Sigmoid colon (tissue), 7 donors: ENCODE data around the gene MRPS5. TPM values are rescaled to one million over a fixed set of nuclear protein-coding genes. Genes with fewer than 3 reads are reported as not detected.

Experiments
- DNase-seq: peaks from one replicate; pipeline ENCODE4 v3.0.0-alpha.2; 2019
- H3K27ac ChIP-seq, 4 donors: fragments of 200-600 bp; sonication (generic); one replicate each; pipeline ENCODE4 v1.5.1; 2016 to 2019; ENCODE audit warnings: mild to moderate bottlenecking in 1 of 4
- H3K27me3 ChIP-seq, 3 donors: fragments of 200-600 bp; sonication (generic); one replicate each; pipeline ENCODE4 v1.5.1; 2019; ENCODE audit warnings: mild to moderate bottlenecking in 1 of 3
- H3K36me3 ChIP-seq, 4 donors: fragments of 200-600 bp; sonication (generic); one replicate each; pipeline ENCODE4 v1.5.1; 2016 to 2019
- H3K4me1 ChIP-seq, 4 donors: fragments of 200-600 bp; sonication (generic); one replicate each; pipeline ENCODE4 v1.5.1; 2017 to 2019
- H3K4me3 ChIP-seq, 4 donors: fragments of 200-600 bp; sonication (generic); one replicate each; pipeline ENCODE4 v1.5.1; 2017 to 2019; ENCODE audit warnings: mild to moderate bottlenecking in 2 of 4, moderate library complexity in 1 of 4
- H3K9me3 ChIP-seq, 4 donors: fragments of 200-600 bp in 3 of 4; sonication (generic) in 3 of 4; one replicate each; pipeline versions ENCODE4 v1.5.1 to v1.6.1; 2013 to 2019
- EP300 ChIP-seq, 4 donors: sonication (generic); formaldehyde crosslinking; IDR thresholded peaks; one replicate each; pipeline ENCODE4 v1.6.1; 2017; ENCODE audit warnings: antibody characterized with exemption in 4 of 4
- POLR2A ChIP-seq, 2 donors: fragments of 450-650 bp; IDR thresholded peaks; one replicate each; pipeline ENCODE4 v1.6.1; 2016; ENCODE audit warnings: antibody characterized with exemption in 2 of 2, mild to moderate bottlenecking in 2 of 2, moderate library complexity in 2 of 2
- POLR2AphosphoS5 ChIP-seq, 4 donors: sonication (generic); formaldehyde crosslinking; IDR thresholded peaks; one replicate each; pipeline ENCODE4 v1.6.1; 2017; ENCODE audit warnings: antibody characterized with exemption in 4 of 4
- WGBS, 2 donors: extraction: QIAGEN DNeasy Blood & Tissue Kit; methylation state at CpG; one replicate each; pipeline ENCODE4 v1.1.7; 2013; 5-methylcytosine and 5-hydroxymethylcytosine counted together
- intact Hi-C: fragments of 100-400 bp; cut with DNase I; formaldehyde crosslinking; loops from one replicate; pipeline ENCODE4 v1.15.1; 2023
- polyA plus RNA-seq, 3 donors: library from polyadenylated mRNA; stranded (reverse); fragments of 200-250 nt; gene quantifications; one replicate each; pipeline ENCODE4 v1.2.3, GENCODE V29; 2013
- total RNA-seq, 4 donors: library from RNA; depleted of rRNA; stranded (reverse); fragments of >200 nt; gene quantifications; one replicate each; pipeline ENCODE4 v1.1.0, GENCODE V29; 2016
- TF ChIP-seq, protein P1 (sequence below), 4 experiments: fragments of 450-650 bp in 3 of 4; fragments of 200-600 bp in 1 of 4; IDR thresholded peaks; one replicate each; pipeline ENCODE4 v1.5.1; 2016 to 2019; ENCODE audit warnings: antibody characterized with exemption in 4 of 4, mild to moderate bottlenecking in 3 of 4, moderate library complexity in 2 of 4
- donor health status: healthy with polysubstance abuse.
- donor health status: Bipolar disorder and iron deficiency.
- donor health status: healthy.

The MRPS5 gene
- total and polyA plus RNA-seq, 7 donors, result 43.5 to 78.3 (median 55.9) TPM

DNA sequence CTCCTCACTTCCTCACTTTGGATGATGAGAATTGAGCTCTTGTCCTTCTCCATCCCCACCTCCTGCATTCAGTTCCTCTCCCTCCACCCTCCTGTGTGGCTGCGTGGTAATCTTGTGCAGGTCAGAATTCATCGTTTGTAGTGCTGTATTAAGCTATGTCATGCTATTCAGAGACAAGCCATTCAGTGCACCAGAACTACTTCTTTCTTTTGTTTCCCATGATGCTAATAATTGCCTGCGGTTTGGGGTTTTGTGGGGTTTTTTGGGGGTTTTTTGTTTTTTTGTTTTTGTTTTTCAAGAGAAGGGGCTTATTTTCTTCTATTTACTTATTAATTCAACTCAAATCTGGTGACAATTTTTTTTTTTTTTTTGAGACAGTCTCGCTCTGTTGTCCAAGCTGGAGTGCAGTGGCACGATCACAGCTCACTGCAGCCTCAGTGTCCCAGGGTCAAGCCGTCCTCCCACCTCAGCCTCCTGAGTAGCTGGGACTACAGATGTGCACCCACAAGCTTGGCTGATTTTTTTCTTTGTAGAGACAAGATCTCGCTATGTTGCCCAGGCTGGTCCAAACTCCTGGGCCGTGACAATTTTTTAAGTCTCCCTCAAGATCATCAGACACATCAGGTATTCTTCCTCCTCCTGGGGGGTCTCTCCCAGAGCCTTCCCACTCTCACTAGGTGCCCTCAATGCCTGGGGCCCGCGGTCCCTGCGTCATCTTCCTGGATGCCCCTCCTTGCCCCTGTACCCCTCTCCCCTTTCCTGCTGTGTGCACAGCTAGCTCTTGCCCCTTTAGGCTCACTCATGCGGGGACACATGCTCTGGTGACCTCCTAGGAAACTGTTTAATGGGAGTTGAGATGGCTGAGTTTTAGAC lies 58.3 kb downstream of the MRPS5 start:
- Histone ChIP-seq H3K36me3 (no peaks in the 10 kb centered on the region), H3K27me3 (no peaks in the 10 kb centered on the region), H3K27ac (no peak overlapping the region), H3K9me3 (no peaks in the 10 kb centered on the region), H3K4me3 (no peak overlapping the region), H3K4me1 (no peaks in the 10 kb centered on the region)
- TF ChIP-seq POLR2AphosphoS5 (IDR thresholded peaks at IDR 0.05), result no peak
- no peak for TF ChIP-seq EP300 (IDR thresholded peaks at IDR 0.05)
- DNase-seq, result peak; percentile 40
- intact Hi-C loops, result no loop called here
- WGBS, 2 donors, result 77 to 78% methylated on average over 12 of the region's 12 CpGs

GRCh38 chr2:95062242-95063085 lies 59.1 kb downstream of the MRPS5 start:
- Histone ChIP-seq H3K36me3 (no peaks in the 10 kb centered on the region), H3K4me1 (no peaks in the 10 kb centered on the region), H3K9me3 (no peaks in the 10 kb centered on the region), H3K27me3 (no peaks in the 10 kb centered on the region), H3K4me3 (no peak overlapping the region), H3K27ac (no peak overlapping the region)
- WGBS, 2 donors, result 58 to 70% methylated on average over 11 of the region's 11 CpGs
- TF ChIP-seq POLR2AphosphoS5 (IDR thresholded peaks at IDR 0.05), result no peak
- TF ChIP-seq POLR2A (IDR thresholded peaks at IDR 0.05), result no peak
- no peak for TF ChIP-seq EP300 (IDR thresholded peaks at IDR 0.05)
- TF ChIP-seq, protein P1, sequence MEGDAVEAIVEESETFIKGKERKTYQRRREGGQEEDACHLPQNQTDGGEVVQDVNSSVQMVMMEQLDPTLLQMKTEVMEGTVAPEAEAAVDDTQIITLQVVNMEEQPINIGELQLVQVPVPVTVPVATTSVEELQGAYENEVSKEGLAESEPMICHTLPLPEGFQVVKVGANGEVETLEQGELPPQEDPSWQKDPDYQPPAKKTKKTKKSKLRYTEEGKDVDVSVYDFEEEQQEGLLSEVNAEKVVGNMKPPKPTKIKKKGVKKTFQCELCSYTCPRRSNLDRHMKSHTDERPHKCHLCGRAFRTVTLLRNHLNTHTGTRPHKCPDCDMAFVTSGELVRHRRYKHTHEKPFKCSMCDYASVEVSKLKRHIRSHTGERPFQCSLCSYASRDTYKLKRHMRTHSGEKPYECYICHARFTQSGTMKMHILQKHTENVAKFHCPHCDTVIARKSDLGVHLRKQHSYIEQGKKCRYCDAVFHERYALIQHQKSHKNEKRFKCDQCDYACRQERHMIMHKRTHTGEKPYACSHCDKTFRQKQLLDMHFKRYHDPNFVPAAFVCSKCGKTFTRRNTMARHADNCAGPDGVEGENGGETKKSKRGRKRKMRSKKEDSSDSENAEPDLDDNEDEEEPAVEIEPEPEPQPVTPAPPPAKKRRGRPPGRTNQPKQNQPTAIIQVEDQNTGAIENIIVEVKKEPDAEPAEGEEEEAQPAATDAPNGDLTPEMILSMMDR (IDR thresholded peaks at IDR 0.05), result no peak
- peak; percentile 18 for DNase-seq
- intact Hi-C loops, result no loop called here

GRCh38 chr2:95061601-95062183 lies 59.9 kb downstream of the MRPS5 start:
- no peaks in the 10 kb centered on the region for H3K9me3 ChIP-seq
- peak; percentile 21 for DNase-seq
- intact Hi-C loops, result no loop called here
- H3K4me1 ChIP-seq, result no peaks in the 10 kb centered on the region
- H3K4me3 ChIP-seq, result no peak overlapping the region
- TF ChIP-seq EP300 (IDR thresholded peaks at IDR 0.05), result no peak
- TF ChIP-seq, protein P1 (IDR thresholded peaks at IDR 0.05), result no peak
- no peak for TF ChIP-seq POLR2A (IDR thresholded peaks at IDR 0.05)
- no peak for TF ChIP-seq POLR2AphosphoS5 (IDR thresholded peaks at IDR 0.05)
- H3K27me3 ChIP-seq, result peaks cover 0 to 3% (median 0%) of the 10 kb centered on the region in 3 donors
- WGBS, 2 donors, result 60 to 77% methylated on average over 11 of the region's 11 CpGs
- no peak overlapping the region for H3K27ac ChIP-seq
- no peaks in the 10 kb centered on the region for H3K36me3 ChIP-seq

DNA sequence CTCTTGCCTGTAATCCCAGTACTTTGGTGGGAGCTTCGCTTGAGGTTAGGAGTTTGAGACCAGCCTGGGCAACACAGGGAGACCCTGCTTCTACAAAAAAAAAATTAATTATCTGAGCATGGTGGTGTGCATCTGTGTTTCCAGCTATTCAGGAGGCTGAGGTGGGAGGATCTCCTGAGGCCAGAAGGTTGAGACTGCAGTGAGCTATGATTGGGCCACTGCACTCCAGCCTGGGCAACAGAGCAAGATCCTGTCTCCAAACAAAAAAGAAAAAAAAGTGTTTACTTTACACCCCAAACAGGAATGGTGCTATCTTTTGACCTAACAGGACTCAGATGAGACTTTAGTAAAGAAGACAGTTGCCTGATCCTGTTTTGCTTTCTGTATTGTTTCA lies 60.5 kb downstream of the MRPS5 start:
- H3K4me1 ChIP-seq, result no peaks in the 10 kb centered on the region
- H3K9me3 ChIP-seq, result no peaks in the 10 kb centered on the region
- H3K27ac ChIP-seq, result no peak overlapping the region
- intact Hi-C loops, result no loop called here
- H3K4me3 ChIP-seq, result no peak overlapping the region
- H3K27me3 ChIP-seq, result peaks cover 0 to 6% (median 0%) of the 10 kb centered on the region in 3 donors
- TF ChIP-seq POLR2A (IDR thresholded peaks at IDR 0.05) (no peak), POLR2AphosphoS5 (IDR thresholded peaks at IDR 0.05) (no peak), EP300 (IDR thresholded peaks at IDR 0.05) (no peak)
- TF ChIP-seq, protein P1 (IDR thresholded peaks at IDR 0.05), result no peak
- no peaks in the 10 kb centered on the region for H3K36me3 ChIP-seq
- no peak for DNase-seq
- WGBS, 2 donors, result 87 to 91% methylated on average over 1 of the region's 1 CpG
